GM19043 (cell line): ENCODE data around the gene POLR2F.
"Not testable (repeated sequence)": the region's sequence is repeated elsewhere in the genome, so short reads cannot be mapped to it uniquely, and the experiment has no call there.

ENCODE experiments used
- ATAC-seq: cut with Tn5 transposase; IDR thresholded peaks from one replicate; pipeline ENCODE4 v1.9.1; 2021; ENCODE audit warnings: low read depth; ENCODE audit not compliant: unreplicated experiment

POLR2F gene

DNA sequence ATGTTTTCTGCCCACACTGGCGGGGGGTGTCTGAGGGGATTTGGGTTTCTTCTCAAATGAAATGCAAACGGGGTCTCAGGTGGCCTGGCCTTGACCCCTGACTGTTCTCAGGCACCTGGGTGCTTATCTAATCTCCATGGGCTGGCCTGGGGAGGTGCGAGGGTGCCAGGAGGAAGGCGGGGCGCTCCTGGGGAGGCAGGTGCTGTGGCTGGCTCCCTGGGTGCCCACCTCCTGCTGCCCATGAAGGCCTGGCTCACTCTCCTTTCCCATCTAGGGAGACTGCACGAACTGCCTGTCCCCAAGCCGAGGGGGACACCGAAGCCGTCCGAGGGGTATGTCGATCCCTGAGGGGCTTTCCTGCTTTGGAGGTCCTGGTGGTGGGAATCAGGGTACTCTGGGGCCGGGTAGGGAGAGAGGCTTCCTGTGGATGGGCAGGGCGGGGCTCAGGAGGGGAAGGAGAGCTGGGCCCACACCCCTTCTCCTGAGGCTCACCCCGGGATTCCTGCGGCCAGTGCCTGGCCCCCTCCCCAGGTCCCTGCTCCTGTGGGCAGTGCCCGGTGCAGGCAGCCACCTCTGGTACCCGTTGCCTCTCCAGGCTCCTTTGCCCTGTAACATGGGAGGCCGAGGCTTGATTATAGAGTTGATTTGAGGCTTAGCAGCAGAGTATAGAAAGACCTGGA, 29.0 kb upstream of the POLR2F start:
- no peak for ATAC-seq

DNA sequence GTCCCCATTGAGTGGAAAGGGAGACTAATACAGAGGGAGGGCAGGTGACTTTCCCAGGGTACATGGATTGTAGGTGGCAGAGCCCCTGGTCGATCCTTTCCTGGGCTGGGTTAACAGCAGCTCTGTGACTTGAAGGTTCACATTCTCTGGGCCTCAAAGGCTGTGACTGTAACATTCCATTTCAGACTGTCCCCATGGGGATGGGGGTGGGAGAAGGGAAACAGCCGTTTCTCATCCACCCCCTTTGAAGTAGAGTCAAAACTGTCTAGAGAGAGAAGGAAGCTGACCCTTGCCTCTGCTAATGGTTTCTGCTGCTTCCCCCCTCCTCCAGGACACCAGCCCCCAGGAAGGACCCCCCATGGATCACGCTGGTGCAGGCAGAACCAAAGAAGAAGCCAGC, 28.2 kb upstream of the POLR2F start:
- no peak for ATAC-seq

DNA sequence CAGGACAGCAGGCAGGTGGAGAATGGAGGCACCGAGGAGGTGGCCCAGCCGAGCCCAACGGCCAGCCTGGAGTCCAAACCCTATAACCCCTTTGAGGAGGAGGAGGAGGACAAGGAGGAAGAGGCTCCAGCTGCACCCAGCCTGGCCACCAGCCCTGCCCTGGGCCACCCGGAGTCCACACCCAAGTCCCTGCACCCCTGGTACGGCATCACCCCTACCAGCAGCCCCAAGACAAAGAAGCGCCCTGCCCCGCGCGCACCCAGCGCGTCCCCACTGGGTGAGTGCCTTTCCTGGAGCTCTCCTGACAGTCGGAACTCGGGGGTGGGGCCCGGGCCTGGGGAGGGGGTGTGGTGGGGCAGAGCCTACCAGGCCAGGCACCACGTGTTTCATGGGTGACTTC, 27.7 kb upstream of the POLR2F start:
- no peak for ATAC-seq

DNA sequence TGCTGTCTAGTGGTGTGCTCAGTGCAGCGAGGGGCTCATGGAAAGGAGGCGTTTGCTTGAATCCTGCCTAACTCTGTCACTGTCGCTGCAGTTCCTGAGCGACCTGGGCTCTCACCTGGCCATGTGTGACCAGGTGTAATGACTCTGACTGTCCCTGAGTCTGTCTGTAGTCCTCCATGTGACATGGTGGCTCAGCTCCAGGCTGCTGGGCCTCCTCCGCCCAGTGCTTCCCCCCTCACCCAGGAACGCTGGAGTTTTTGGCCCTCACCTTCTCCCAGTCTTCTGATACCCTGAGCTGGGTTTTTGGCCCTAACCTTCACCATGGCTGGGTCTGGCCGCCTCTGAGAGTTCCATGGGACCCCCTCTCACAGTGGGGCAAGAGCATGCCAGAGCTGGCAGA, 27.1 kb upstream of the POLR2F start:
- no peak for ATAC-seq

DNA sequence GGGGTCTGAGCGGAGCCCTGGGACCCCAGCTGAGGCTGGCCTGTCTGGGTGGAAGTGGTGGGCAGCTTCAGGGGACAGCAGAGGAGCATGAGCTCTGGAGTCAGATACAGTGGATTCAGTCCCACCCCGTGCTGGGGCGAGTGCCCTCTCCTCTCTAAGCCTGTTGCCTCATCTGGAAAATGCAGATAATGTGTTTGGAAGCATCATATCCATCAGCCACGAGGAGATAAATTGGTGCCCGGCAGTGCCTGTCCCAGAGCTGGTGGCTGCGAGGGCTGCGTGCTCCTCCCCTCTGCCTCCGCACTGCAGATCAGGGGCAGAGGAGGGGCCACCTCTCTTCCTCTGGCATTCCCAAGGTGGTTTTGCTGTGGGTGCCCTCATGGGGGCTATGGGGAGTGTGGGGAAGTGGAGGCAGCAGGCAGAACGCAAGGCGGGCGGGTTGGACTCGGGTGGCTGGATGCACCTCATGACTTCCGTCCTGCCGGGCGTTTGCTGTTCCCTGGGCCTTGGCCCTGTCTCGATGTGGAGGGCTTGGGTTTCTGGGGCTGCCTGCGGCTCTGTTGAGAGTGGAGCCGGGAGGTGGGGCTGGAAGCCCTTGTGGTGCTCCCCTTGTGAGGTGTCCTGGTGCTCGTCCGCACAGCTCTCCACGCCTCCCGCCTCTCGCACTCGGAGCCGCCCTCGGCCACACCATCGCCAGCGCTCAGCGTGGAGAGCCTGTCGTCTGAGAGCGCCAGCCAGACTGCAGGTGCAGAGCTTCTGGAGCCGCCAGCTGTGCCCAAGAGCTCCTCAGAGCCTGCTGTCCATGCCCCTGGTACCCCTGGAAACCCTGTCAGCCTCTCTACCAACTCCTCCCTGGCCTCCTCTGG, 26.5 kb upstream of the POLR2F start:
- ATAC-seq, result no peak

DNA sequence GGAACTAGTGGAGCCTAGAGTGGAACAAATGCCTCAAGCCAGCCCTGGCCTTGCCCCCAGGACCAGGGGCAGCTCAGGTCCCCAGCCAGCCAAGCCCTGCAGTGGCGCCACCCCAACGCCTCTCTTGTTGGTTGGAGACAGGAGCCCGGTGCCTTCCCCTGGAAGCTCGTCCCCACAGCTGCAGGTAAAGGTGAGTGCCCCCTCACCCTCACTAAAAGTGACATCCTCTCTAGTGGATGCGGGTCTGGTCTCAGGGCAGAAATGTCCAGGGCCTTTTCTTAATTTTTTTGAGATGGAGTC, 25.9 kb upstream of the POLR2F start:
- no peak for ATAC-seq

DNA sequence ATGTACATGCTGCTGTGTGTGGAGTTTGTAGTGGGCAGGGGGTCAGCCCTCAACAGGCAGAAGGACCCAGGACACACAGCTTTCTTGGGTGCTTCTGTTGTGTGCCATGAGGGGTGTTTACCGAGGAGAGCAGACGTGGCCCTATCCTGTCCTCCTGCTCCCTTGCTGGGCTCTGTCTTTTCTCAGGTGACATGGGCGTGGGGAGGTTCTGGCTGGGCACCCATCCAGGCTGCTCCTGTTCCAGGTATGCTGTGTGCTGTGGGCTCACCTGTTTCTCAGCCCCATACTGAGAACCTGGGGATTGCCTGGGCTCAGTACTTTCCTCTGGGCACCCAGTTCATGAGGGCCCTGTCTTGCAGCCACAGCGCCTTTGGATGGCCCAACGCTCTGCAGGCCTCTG, 24.1 kb upstream of the POLR2F start:
- no peak for ATAC-seq

DNA sequence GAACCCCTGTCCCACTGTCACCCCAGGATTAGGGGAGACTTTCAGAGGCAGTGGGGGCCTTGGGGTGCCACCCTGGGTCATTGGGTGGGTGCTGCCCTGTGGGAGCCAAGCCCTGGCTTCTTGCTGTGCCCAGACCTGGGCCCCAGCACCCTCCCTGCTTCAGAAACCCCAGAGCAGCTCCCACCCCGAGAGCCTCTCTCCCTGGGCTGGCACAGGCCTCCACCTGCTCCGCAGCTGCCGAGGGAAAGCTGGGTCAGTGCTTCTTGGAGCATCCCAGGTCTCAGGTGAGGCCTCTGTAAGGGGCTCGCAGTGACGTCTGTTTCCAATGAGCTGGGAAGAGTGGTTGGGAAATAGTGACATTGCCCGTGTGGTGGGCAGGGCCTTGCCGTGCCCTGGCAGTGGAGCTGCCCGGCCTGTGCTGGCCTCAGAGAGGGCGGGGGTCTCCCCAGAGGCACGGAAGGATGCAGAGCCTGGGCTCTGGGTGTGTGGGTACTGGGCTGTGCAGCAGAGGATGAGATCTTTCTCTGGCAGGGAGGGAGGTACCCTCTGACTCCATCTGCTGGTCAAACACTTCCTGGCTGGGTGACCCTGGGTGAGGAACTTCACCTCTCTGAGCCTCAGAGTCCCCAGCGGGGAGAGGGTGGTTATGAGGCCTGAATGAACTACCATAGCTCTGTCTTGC, 23.1 kb upstream of the POLR2F start:
- no peak for ATAC-seq

DNA sequence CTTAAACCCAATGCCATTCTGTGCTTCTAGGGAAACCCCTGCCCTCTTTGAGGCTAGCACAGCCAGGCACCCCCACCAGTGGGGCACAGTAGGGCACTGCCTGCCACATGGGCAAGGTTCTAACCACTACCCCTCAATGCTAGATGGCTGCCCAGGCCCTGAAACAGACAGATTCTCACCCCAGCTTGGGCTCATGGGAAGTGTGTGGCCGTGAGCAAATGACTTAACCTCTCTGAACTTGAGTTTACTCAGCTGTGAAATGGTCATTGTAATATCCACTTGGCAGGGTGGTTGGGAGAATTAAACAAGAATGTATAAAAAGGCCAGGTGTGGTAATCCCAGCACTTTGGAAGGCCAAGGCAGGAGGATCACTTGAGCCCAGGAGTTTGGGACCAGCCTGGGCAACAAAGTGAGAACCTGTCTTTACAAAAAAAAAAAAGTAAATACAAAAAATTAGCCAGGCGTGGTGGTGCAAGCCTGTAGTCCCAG, 22.5 kb upstream of the POLR2F start:
- no peak for ATAC-seq

DNA sequence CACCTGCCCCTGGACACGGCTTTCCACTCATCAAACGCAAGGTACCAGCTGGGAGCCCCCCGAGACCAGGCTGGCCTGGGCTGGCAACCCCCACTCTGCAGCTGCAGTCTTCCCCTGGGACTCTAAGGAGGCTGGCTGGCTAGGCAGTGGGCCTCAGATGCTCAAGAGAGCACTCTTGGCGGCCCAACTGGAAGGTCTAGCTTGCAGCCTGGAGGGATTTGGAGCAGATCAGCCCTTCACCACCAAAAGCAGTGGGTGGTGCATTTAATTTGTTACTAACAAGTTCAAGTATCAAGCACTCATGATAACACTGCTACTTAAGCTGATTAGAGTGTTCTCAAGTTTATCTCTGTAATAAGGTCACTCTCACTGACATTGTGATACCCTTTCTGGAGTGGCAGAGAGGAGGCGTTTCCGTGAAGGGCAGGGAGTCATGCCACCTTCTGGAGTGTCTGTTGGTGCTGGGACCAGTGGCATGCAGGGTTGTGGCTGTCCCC, 21.6 kb upstream of the POLR2F start:
- ATAC-seq, result no peak

DNA sequence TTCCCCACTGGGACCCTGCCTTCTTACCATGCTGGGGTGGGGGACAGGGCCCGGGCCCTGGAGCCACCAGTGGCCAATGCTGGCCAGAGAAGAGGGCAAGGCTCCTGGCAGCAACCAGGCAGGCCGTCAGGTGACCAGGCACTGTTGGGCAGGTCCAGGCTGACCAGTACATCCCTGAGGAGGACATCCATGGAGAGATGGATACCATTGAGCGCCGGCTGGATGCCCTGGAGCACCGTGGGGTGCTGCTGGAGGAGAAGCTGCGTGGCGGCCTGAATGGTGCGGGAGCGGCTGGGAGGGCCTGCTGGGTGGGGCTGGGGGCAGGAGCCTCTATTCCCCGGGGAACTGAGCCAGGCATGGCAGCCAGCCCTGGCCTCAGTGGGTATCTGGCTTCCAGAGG, 21.1 kb upstream of the POLR2F start:
- no peak for ATAC-seq

DNA sequence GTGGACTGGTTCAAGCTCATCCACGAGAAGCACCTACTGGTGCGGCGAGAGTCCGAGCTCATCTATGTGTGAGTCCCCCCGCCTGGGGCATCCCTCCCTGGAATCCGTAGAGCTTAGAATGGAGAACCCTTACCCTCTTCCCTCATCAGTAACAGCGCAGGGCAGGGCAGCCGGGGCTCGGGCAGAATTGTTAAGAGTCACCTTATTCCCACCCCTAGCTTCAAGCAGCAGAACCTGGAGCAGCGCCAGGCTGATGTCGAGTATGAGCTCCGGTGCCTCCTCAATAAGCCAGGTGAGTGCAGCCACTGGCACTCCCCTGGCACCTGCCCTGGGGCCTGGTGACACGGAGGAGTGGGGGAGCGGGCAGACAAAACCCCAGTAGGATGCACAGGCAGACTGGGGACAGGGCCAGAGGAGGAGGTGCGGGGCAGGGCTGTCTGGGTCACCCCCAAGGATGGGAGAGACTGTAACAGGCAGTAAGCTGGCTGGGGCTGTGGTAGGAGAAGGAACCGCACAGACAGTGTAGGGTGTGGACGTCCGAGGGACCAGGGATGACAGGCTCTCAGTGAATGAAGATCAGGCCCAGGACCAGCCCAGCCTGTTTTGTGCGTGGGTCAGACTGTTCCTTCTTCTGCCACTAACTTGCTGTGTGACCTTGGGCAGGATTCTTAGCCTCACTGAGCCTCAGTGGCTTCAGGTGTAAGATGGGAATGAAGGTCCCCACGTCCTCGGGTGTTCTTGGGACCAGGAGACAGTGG, 20.5 kb upstream of the POLR2F start:
- no peak for ATAC-seq

DNA sequence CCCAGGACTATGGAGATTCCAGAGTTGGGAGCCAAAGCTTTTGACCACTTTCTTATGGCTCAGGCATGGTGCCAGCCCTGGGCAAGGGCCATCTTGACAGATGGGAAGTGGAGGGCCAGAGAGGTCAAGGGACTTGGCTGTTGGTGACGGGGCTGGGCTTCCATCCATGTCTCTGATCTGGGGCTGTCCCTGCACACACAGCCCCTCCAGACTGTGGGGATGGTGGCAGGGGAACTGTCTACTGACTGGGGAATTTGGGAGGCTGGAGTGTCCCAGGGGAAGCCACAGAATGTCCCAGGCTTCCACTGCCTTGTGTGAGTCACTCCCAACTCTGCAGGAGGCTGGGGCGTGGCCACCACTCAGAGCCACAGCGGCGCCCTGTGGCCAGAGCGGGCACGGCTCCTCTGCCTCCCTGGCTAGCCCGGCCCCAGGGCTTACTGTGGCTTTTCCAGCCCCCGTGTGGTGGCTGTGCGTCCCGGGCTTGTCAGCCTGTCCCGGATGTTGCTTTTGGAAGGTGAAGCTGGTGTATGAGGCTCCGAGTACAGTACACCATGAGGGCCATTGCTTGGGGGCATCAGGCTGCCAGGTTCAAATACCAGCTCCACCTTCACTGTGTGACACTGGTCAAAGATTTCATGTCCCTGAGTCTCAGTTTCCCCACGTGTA, 19.7 kb upstream of the POLR2F start:
- ATAC-seq, result peak; percentile 64

DNA sequence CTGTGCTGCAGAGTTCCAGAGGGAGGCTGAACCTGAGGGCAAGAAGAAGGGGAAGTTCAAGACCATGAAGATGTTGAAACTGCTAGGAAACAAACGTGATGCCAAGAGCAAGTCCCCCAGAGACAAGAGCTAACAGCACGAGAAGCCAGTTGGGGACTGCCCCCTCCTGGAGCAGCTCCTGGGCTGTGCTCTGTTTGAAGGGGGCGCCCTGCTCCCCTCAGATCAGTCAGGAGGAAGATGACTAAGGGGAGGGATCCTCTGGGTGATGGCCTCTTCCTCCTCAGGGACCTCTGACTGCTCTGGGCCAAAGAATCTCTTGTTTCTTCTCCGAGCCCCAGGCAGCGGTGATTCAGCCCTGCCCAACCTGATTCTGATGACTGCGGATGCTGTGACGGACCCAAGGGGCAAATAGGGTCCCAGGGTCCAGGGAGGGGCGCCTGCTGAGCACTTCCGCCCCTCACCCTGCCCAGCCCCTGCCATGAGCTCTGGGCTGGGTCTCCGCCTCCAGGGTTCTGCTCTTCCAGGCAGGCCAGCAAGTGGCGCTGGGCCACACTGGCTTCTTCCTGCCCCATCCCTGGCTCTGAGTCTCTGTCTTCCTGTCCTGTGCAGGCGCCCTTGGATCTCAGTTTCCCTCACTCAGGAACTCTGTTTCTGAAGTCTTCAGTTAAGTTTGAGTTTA, 12.7 kb upstream of the POLR2F start:
- ATAC-seq, result no peak

DNA sequence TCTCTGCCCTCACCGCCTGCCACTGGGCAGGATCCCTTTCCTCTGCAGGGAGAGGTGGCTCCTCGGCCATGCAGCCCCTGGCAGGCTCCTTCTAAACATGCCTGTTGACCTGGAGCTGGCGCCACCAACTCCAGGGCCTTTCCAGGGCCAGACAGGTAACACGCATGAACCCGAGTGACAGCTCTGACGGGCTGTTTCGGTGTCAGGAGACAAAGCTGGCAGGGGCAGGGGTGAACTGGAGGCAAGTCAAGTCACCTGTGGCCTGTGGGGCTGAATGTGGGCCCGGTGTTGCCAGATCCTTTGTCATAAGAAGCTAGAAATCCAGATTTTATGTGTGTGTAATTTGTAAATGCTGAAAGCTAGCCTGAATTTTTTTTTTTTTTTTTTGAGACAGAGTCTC, 11.4 kb upstream of the POLR2F start:
- no peak for ATAC-seq

DNA sequence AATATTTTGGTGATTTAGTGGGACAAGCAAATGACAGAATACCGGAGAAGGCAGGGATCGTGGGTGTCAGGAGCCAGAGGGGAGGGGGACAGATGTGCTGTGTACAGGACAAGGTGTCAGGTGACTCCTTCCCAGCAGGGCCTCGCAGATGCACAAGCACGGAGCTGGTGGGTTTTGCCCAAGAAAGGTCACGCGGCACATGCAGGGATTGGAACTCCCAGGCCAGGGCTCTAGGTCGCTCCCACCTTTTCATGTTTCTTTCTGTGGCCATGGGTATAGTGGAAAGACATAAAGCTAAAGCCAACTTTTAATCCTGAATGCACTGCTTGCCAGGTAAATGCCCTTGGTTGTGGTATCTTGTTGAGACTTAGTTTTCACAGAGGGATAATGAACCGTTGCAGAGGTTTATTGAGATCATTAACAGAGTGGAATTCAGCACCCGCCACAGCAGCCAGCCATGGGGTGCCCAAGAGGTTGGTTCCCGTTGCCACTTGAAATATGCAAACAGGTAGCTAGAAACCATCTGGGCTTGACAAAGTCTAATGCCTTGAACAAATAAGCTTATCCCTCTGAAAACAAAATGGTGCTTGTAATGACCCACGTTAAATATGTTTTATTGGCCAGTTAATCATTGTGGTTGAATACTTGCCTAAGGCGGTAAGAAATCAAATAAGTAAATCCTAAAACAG, 10.2 kb upstream of the POLR2F start:
- ATAC-seq, result no peak

DNA sequence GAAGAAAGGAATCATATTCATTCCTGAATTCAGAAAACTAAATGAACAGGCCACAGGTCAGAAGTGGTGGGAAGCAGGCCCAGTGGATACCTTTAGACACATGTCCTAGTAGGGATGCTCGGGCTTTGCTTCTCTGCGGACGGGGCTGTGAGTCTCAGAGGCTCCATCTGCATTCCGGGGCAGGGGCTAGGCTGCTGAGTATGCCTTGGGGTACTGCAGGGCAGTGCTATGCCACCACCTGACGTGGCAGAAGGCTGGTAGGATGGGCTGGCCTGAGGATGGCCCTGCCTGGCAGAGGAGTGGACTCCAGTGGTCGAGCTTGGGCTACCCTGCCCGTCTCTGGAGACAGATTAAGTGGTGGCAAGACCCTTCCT, 9.7 kb upstream of the POLR2F start:
- no peak for ATAC-seq

DNA sequence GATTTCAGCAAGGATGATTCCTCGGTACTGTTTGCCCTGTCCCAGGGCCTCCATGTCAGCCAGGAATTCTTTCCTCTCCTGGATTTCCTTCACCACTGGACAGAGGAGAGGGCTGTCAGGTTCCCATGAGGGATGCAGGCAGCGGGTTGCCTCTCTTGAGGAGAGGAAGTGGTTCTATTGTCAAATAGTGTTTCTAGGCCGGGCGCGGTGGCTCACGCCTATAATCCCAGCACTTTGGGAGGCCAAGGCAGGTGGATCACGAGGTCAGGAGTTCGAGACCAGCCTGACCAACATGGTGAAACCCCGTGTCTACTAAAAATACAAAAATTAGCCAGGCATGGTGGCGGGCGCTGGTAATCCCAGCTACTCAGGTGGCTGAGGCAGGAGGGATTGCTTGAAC, 9.1 kb upstream of the POLR2F start:
- not testable (repeated sequence) for ATAC-seq

DNA sequence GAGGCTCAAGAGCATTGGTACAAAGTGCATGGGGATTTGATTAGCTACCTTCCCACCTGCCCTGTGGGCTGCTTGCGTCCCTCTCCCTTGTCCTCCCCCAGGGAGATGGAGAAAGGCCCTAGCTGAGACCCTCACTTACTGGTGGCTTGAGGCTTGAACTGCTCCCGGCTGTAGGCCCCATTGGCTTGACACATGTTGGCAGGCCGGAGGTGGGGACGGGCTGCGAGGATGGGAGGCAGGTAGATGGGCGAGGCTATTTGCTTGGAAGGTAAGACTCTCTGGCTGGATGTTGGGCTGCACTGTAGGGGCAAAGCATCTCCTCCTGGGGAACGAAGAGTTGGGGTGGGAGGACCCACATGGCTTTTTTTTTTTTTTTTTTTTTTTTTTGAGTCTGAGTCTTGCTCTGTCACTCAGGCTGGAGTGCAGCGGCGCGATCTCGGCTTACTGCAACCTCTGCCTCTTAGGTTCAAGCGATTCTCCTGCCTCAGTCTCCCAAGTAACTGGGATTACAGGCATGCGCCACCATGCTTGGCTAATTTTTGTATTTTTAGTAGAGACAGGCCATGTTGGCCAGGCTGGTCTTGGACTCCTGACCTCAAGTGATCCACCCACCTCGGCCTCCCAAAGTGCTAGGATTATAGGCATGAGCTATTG, 6.2 kb upstream of the POLR2F start:
- ATAC-seq, result not testable (repeated sequence)
